PC-3 (cell line): ENCODE results near the gene TECPR2. TPM values are rescaled to one million over a fixed set of nuclear protein-coding genes. Genes with fewer than 3 reads are reported as not detected.

Experiments
- ATAC-seq: fragments of 200-7000 bp; cut with Tn5 transposase; 2 replicates; pipeline ENCODE4 v1.9.1; 2020; ENCODE audit warnings: mild to moderate bottlenecking, moderate library complexity
- BruUV-seq: library from RNA; stranded (reverse); fragments of 400-500 nt; replicated peaks from 2 replicates; lab custom pipeline; 2021; lab: Mats Ljungman, UMichigan
- CTCF ChIA-PET: fragments of 300-600 bp; sonication (Branson Sonifier 250); formaldehyde crosslinking; loops from one replicate; lab custom pipeline; 2022; ENCODE audit warnings: antibody characterized with exemption; lab: Charles Lee
- POLR2A ChIA-PET: fragments of 300-600 bp; sonication (Branson Sonifier 250); formaldehyde crosslinking; loops from one replicate; lab custom pipeline; 2022; ENCODE audit warnings: antibody characterized with exemption; ENCODE audit not compliant: unreplicated experiment; lab: Charles Lee
- DNase-seq: peaks from one replicate; pipeline ENCODE4 v3.0.0-alpha.2; 2015
- H2AFZ ChIP-seq: fragments of 300-600 bp; sonication (generic); 2 replicates; pipeline ENCODE4 v1.6.0; 2016; ENCODE audit warnings: antibody characterized with exemption, low read length
- H3F3A ChIP-seq: fragments of 300-600 bp; sonication (generic); one replicate; pipeline ENCODE4 v1.6.0; 2017; ENCODE audit warnings: antibody characterized with exemption, low read length, control low read depth, mild to moderate bottlenecking; ENCODE audit not compliant: unreplicated experiment
- H3K27ac ChIP-seq: fragments of 300-600 bp; sonication (generic); 2 replicates; pipeline ENCODE4 v1.5.1; 2016; ENCODE audit warnings: mild to moderate bottlenecking, low read length
- H3K27me3 ChIP-seq: fragments of 300-600 bp; sonication (generic); 2 replicates; pipeline ENCODE4 v1.6.1; 2016; ENCODE audit warnings: low read length, mixed read lengths
- H3K36me3 ChIP-seq: fragments of 300-600 bp; sonication (generic); 2 replicates; pipeline ENCODE4 v1.6.1; 2016; ENCODE audit warnings: low read depth, mixed run types, low read length, mixed read lengths
- H3K4me1 ChIP-seq: fragments of 300-600 bp; sonication (generic); 2 replicates; pipeline ENCODE4 v1.5.1; 2016; ENCODE audit warnings: low read length; ENCODE audit not compliant: insufficient read depth
- H3K4me2 ChIP-seq: fragments of 300-600 bp; sonication (generic); 2 replicates; pipeline ENCODE4 v1.6.0; 2016; ENCODE audit warnings: low read length
- H3K4me3 ChIP-seq: fragments of 300-600 bp; sonication (generic); 2 replicates; pipeline ENCODE4 v1.5.1; 2016; ENCODE audit warnings: mild to moderate bottlenecking, low read length, mixed read lengths
- H3K79me2 ChIP-seq: fragments of 300-600 bp; sonication (generic); 2 replicates; pipeline ENCODE4 v1.6.1; 2017; ENCODE audit warnings: low read length, mixed read lengths
- H3K9ac ChIP-seq: fragments of 300-600 bp; sonication (generic); 2 replicates; pipeline ENCODE4 v1.6.0; 2016; ENCODE audit warnings: mild to moderate bottlenecking, low read length
- H3K9me2 ChIP-seq: fragments of 300-600 bp; sonication (generic); replicated peaks from 2 replicates; pipeline ENCODE4 v1.6.1; 2016; ENCODE audit warnings: mixed run types, low read length, mixed read lengths
- H3K9me3 ChIP-seq: fragments of 300-600 bp; sonication (generic); 2 replicates; pipeline ENCODE4 v1.6.1; 2016; ENCODE audit warnings: low read length, mixed read lengths
- H4K20me1 ChIP-seq: fragments of 300-600 bp; sonication (generic); 2 replicates; pipeline ENCODE4 v1.6.1; 2016; ENCODE audit warnings: low read length, mixed read lengths
- EZH2 ChIP-seq: fragments of 300-600 bp; sonication (generic); IDR thresholded peaks from one replicate; pipeline ENCODE4 v1.6.1; 2017; ENCODE audit warnings: antibody characterized with exemption, mild to moderate bottlenecking, low read length; ENCODE audit not compliant: unreplicated experiment
- EZH2phosphoT487 ChIP-seq: fragments of 300-600 bp; sonication (generic); IDR thresholded peaks from 2 replicates; pipeline ENCODE4 v1.6.1; 2018; ENCODE audit warnings: mild to moderate bottlenecking, antibody characterized with exemption, low read length, borderline replicate concordance
- intact Hi-C: fragments of 100-400 bp; cut with micrococcal nuclease; formaldehyde crosslinking; loops from 2 replicates; pipeline ENCODE4 v1.9.0; 2023
- total RNA-seq: library from RNA; depleted of rRNA; stranded (reverse); fragments of >200 nt; gene quantifications from 2 replicates; pipeline ENCODE4 v1.2.3, GENCODE V29; 2014
- TF ChIP-seq, protein P1 (sequence below): fragments of 300-600 bp; sonication (generic); conservative IDR thresholded peaks from 2 replicates; pipeline ENCODE4 v1.5.1; 2017; ENCODE audit warnings: antibody characterized with exemption, low read depth, mild to moderate bottlenecking, low read length

Gene TECPR2
- total RNA-seq, 1 experiment from 2014 or later = 15.7 TPM

DNA sequence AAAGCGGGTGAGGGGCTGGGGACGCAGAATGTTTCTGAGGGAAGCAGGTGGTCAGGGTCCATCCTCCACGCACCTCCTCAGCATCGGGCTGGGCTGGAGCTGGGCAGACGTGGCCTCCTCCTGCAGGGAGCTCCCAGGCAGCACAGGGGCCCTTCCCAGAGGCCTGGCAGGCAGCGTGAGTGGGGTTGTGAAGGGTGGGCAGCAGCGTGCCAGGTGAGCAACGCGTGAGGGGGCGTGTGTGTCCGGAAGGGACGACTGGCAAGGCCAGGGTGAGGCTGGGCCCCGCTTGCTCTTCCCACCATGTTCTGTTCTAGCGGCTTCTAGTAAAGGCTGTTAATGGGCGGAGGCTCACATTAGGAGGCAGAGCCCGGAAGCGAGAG lies 129.8 kb downstream of the TECPR2 start:
- H3K9me2 ChIP-seq = no peaks in the 10 kb centered on the region
- no peaks in the 10 kb centered on the region for H4K20me1 ChIP-seq
- no peak overlapping the region for H3K4me2 ChIP-seq
- no peaks in the 10 kb centered on the region for H3F3A ChIP-seq
- no peaks in the 10 kb centered on the region for H3K79me2 ChIP-seq
- no peak overlapping the region for H3K9ac ChIP-seq
- H3K36me3 ChIP-seq = no peaks in the 10 kb centered on the region
- no peak overlapping the region for H2AFZ ChIP-seq
- no peak for TF ChIP-seq EZH2
- no peak for TF ChIP-seq EZH2phosphoT487
- TF ChIP-seq, protein P1, sequence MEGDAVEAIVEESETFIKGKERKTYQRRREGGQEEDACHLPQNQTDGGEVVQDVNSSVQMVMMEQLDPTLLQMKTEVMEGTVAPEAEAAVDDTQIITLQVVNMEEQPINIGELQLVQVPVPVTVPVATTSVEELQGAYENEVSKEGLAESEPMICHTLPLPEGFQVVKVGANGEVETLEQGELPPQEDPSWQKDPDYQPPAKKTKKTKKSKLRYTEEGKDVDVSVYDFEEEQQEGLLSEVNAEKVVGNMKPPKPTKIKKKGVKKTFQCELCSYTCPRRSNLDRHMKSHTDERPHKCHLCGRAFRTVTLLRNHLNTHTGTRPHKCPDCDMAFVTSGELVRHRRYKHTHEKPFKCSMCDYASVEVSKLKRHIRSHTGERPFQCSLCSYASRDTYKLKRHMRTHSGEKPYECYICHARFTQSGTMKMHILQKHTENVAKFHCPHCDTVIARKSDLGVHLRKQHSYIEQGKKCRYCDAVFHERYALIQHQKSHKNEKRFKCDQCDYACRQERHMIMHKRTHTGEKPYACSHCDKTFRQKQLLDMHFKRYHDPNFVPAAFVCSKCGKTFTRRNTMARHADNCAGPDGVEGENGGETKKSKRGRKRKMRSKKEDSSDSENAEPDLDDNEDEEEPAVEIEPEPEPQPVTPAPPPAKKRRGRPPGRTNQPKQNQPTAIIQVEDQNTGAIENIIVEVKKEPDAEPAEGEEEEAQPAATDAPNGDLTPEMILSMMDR = no peak
- ChIA-PET CTCF (no interaction called here), POLR2A (no interaction called here)
- no peaks in the 10 kb centered on the region for H3K9me3 ChIP-seq
- H3K4me3 ChIP-seq = no peak overlapping the region
- no peaks in the 10 kb centered on the region for H3K27me3 ChIP-seq
- no peak overlapping the region for H3K27ac ChIP-seq
- intact Hi-C loops = no loop called here
- DNase-seq = no peak
- H3K4me1 ChIP-seq = no peaks in the 10 kb centered on the region
- BruUV-seq = no TSS peak
- no peak for ATAC-seq

DNA sequence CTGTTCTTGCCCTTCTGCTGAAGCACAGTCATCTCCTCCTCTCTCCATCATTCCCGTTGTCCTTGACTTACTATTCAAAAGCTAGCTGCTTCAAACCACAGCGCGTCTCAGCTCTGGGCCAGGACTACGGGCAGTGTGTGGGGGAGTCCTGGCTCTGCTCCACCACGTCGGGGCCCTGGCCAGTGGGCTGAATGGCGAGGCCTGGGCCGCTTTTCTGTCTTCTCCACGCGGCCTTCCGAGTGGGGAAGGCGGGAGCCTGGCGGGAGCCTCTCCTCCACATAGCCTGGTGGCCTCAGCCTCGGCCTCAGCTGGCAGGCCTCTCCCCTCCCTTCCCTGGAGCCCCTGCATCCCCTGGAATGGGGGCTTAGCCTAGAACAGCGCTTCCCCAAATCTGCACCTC lies 130.4 kb downstream of the TECPR2 start:
- TF ChIP-seq EZH2 (no peak), EZH2phosphoT487 (no peak)
- TF ChIP-seq, protein P1 = no peak
- Histone ChIP-seq H3K4me1 (no peaks in the 10 kb centered on the region), H3K9me2 (no peaks in the 10 kb centered on the region), H3K36me3 (no peaks in the 10 kb centered on the region), H3K27ac (no peak overlapping the region), H4K20me1 (no peaks in the 10 kb centered on the region), H3K4me2 (no peak overlapping the region), H3K27me3 (no peaks in the 10 kb centered on the region), H3K79me2 (no peaks in the 10 kb centered on the region), H3K9ac (no peak overlapping the region), H2AFZ (no peak overlapping the region), H3K9me3 (no peaks in the 10 kb centered on the region), H3K4me3 (no peak overlapping the region), H3F3A (no peaks in the 10 kb centered on the region)
- ATAC-seq = no peak
- BruUV-seq = no TSS peak
- CTCF ChIA-PET = no interaction called here
- POLR2A ChIA-PET = no interaction called here
- DNase-seq = no peak
- intact Hi-C loops = no loop called here

GRCh38 chr14:102493585-102493984 lies 130.8 kb downstream of the TECPR2 start:
- no peak for ATAC-seq
- Histone ChIP-seq H3K36me3 (no peaks in the 10 kb centered on the region), H3K9ac (no peak overlapping the region), H3K9me2 (no peaks in the 10 kb centered on the region), H3K9me3 (no peaks in the 10 kb centered on the region), H3K4me3 (no peak overlapping the region), H3K79me2 (no peaks in the 10 kb centered on the region), H3F3A (no peaks in the 10 kb centered on the region), H3K4me1 (no peaks in the 10 kb centered on the region), H2AFZ (no peak overlapping the region), H3K27me3 (no peaks in the 10 kb centered on the region), H3K27ac (no peak overlapping the region), H3K4me2 (no peak overlapping the region), H4K20me1 (no peaks in the 10 kb centered on the region)
- intact Hi-C loops = no loop called here
- no TSS peak for BruUV-seq
- ChIA-PET POLR2A (no interaction called here), CTCF (no interaction called here)
- TF ChIP-seq EZH2 (no peak), EZH2phosphoT487 (no peak)
- TF ChIP-seq, protein P1 = no peak
- DNase-seq = no peak
